Upper lobe of left lung (tissue), 6 donors: Measurements from ENCODE around the gene SOX13. TPM values are rescaled to one million over a fixed set of nuclear protein-coding genes. Genes with fewer than 3 reads are reported as not detected.

Experiments used
- ATAC-seq, 2 donors: fragments of 200-7000 bp; cut with Tn5 transposase; one replicate each; pipeline ENCODE4 v1.9.1; 2022; ENCODE audit warnings: mild to moderate bottlenecking in 2 of 2, moderate library complexity in 2 of 2; ENCODE audit not compliant: low FRiP score in 2 of 2
- DNase-seq, 2 donors: peaks; one replicate each; pipeline ENCODE4 v3.0.0-alpha.2; 2019 to 2020
- H3K27ac ChIP-seq, 4 donors: fragments of 200-600 bp; sonication (generic); one replicate each; pipeline ENCODE4 v1.5.1; 2016 to 2019
- H3K27me3 ChIP-seq, 4 donors: fragments of 200-600 bp; sonication (generic); one replicate each; pipeline ENCODE4 v1.5.1; 2017 to 2019
- H3K36me3 ChIP-seq, 4 donors: fragments of 200-600 bp; sonication (generic); one replicate each; pipeline ENCODE4 v1.5.1; 2016 to 2019
- H3K4me1 ChIP-seq, 4 donors: fragments of 200-600 bp; sonication (generic); one replicate each; pipeline ENCODE4 v1.5.1; 2018 to 2019
- H3K4me3 ChIP-seq, 4 donors: fragments of 200-600 bp; sonication (generic); one replicate each; pipeline ENCODE4 v1.5.1; 2017 to 2019; ENCODE audit warnings: mild to moderate bottlenecking in 2 of 4, moderate library complexity in 1 of 4
- H3K9me3 ChIP-seq, 4 donors: fragments of 200-600 bp; sonication (generic); one replicate each; pipeline ENCODE4 v1.5.1; 2018 to 2019
- EP300 ChIP-seq, 4 donors: sonication (generic); formaldehyde crosslinking; IDR thresholded peaks; one replicate each; pipeline ENCODE4 v1.5.1; 2017; ENCODE audit warnings: antibody characterized with exemption in 4 of 4, control low read depth in 2 of 4
- POLR2A ChIP-seq, 4 donors: fragments of 450-650 bp; IDR thresholded peaks; one replicate each; pipeline ENCODE4 v1.5.1; 2016 to 2017; ENCODE audit warnings: antibody characterized with exemption in 4 of 4, mild to moderate bottlenecking in 2 of 4
- POLR2AphosphoS5 ChIP-seq, 2 donors: sonication (generic); formaldehyde crosslinking; IDR thresholded peaks; one replicate each; pipeline ENCODE4 v1.5.1; 2017; ENCODE audit warnings: antibody characterized with exemption in 2 of 2
- WGBS, 2 donors: methylation state at CpG; one replicate each; pipeline ENCODE4 v1.1.5; 2017 to 2018; 5-methylcytosine and 5-hydroxymethylcytosine counted together
- total RNA-seq, 6 donors: library from RNA; depleted of rRNA in 4 of 6; stranded (reverse); fragments of >200 nt in 4 of 6; gene quantifications; one replicate each; pipeline versions ENCODE4 v1.1.0 to v1.2.1, GENCODE V29; 2016 to 2021
- TF ChIP-seq, protein P1 (sequence below), 6 experiments: fragments of 450-650 bp in 4 of 6; fragments of 200-600 bp in 2 of 6; sonication (generic) in 2 of 6; IDR thresholded peaks; one replicate each; pipeline ENCODE4 v1.5.1; 2016 to 2019; ENCODE audit warnings: antibody characterized with exemption in 6 of 6
- donor health status: DM: no; HTN: no; CAD: no; lungs with moderate emphysema.
- donor health status: DM: no; HTN: yes; CAD: no; lungs with severe emphysema.

SOX13 gene
- total RNA-seq, 6 donors from 2014 or later, result 33.8 to 76.5 (median 63.9) TPM

GRCh38 chr1:204174958-204175357 is 102.0 kb downstream of the SOX13 start:
- 78 to 81% methylated on average over 3 of the region's 3 CpGs for WGBS, 2 donors
- DNase-seq (no peak), ATAC-seq (no peak)
- no peaks in the 10 kb centered on the region for H3K4me1 ChIP-seq
- no peaks in the 10 kb centered on the region for H3K36me3 ChIP-seq
- no peak overlapping the region for H3K27ac ChIP-seq
- no peaks in the 10 kb centered on the region for H3K27me3 ChIP-seq
- TF ChIP-seq POLR2AphosphoS5 (IDR thresholded peaks at IDR 0.05), result no peak
- no peak for TF ChIP-seq EP300 (IDR thresholded peaks at IDR 0.05)
- no peak for TF ChIP-seq POLR2A (IDR thresholded peaks at IDR 0.05)
- TF ChIP-seq, protein P1, sequence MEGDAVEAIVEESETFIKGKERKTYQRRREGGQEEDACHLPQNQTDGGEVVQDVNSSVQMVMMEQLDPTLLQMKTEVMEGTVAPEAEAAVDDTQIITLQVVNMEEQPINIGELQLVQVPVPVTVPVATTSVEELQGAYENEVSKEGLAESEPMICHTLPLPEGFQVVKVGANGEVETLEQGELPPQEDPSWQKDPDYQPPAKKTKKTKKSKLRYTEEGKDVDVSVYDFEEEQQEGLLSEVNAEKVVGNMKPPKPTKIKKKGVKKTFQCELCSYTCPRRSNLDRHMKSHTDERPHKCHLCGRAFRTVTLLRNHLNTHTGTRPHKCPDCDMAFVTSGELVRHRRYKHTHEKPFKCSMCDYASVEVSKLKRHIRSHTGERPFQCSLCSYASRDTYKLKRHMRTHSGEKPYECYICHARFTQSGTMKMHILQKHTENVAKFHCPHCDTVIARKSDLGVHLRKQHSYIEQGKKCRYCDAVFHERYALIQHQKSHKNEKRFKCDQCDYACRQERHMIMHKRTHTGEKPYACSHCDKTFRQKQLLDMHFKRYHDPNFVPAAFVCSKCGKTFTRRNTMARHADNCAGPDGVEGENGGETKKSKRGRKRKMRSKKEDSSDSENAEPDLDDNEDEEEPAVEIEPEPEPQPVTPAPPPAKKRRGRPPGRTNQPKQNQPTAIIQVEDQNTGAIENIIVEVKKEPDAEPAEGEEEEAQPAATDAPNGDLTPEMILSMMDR (IDR thresholded peaks at IDR 0.05), result no peak
- H3K4me3 ChIP-seq, result no peak overlapping the region
- H3K9me3 ChIP-seq, result peaks cover 0 to 4% (median 3%) of the 10 kb centered on the region in 4 donors

DNA sequence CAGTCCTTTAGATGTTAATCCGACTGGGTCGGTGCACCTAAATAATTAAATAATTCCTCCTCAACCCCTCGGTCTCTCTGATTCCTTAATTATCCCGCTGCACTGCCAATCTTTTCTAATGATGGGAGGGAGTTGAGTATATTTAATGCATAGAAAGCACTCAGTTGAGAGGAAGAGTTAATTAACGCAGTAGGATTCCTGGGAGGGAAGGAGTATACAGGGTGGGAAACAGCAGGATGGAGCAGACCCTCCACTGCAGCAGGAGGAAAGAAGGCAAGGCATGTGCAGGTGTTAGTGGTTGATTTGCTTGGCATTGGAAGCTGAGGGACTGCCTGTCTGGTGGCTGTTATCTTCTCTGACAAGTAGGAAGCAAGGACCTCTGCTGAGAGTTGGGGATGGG is 103.1 kb downstream of the SOX13 start:
- WGBS, 2 donors, result 84 to 86% methylated on average over 5 of the region's 5 CpGs
- TF ChIP-seq POLR2AphosphoS5 (IDR thresholded peaks at IDR 0.05), result no peak
- TF ChIP-seq POLR2A (IDR thresholded peaks at IDR 0.05), result no peak
- TF ChIP-seq, protein P1 (IDR thresholded peaks at IDR 0.05), result no peak
- TF ChIP-seq EP300 (IDR thresholded peaks at IDR 0.05), result no peak
- Histone ChIP-seq H3K36me3 (no peaks in the 10 kb centered on the region), H3K4me3 (no peak overlapping the region), H3K9me3 (no peaks in the 10 kb centered on the region), H3K4me1 (no peaks in the 10 kb centered on the region), H3K27me3 (no peaks in the 10 kb centered on the region), H3K27ac (no peak overlapping the region)
- ATAC-seq (no peak), DNase-seq (no peak)

DNA sequence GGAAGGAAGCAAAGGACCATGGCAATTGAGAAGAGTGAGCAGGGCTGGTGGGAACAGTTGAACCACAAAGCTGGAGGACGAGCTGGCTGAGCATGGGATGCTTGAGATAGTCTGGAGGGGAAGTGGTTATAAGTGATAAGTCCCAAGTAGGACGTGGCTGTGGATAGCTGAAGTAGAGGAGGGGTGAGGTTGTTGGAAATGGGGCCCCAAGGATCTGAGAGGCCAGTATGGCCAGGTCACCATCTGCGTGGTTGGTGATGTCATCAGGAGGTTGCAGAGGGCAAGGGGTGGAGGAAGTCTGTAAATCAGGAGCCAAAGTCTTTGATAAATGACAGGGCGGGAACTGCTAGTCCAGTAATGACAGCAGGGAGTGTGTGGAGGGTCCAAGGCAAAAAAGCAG is 104.2 kb downstream of the SOX13 start:
- H3K27me3 ChIP-seq, result no peaks in the 10 kb centered on the region
- no peak overlapping the region for H3K4me3 ChIP-seq
- H3K27ac ChIP-seq, result no peak overlapping the region
- H3K9me3 ChIP-seq, result no peaks in the 10 kb centered on the region
- no peaks in the 10 kb centered on the region for H3K36me3 ChIP-seq
- 46 to 50% methylated on average over 4 of the region's 4 CpGs for WGBS, 2 donors
- TF ChIP-seq EP300 (IDR thresholded peaks at IDR 0.05) (no peak), POLR2AphosphoS5 (IDR thresholded peaks at IDR 0.05) (no peak), POLR2A (IDR thresholded peaks at IDR 0.05) (no peak)
- TF ChIP-seq, protein P1 (IDR thresholded peaks at IDR 0.05), result no peak
- no peak for ATAC-seq
- DNase-seq, result no peak
- H3K4me1 ChIP-seq, result no peaks in the 10 kb centered on the region

Other genes with a start within 250 kb of the SOX13 start
- 10 to 100 TPM in 5 of 6 donors, 1 to 10 TPM in 1; 7.3 to 72.7 (median 34.0) TPM for gene SNRPE, start 211.5 kb upstream of the SOX13 start, total RNA-seq
- 1 to 10 TPM in 5 of 6 donors, not detected in 1; 3.2 to 8.9 (median 6.0) TPM for gene ETNK2, start 78.9 kb downstream of the SOX13 start, total RNA-seq
- under 1 TPM in 3 of 6 donors, not detected in 3; 0.64 to 0.76 (median 0.66) TPM for gene REN, start 93.2 kb downstream of the SOX13 start, total RNA-seq
- gene KISS1, start 123.4 kb downstream of the SOX13 start, total RNA-seq, result 1 to 10 TPM in 1 of 6 donors, under 1 TPM in 1, not detected in 4; 0.91 to 6.5 TPM
- gene GOLT1A, start 140.9 kb downstream of the SOX13 start, total RNA-seq, result 10 to 100 TPM in 3 of 6 donors, 1 to 10 TPM in 2, not detected in 1; 7.5 to 18.5 (median 10.1) TPM